Myometrial cell (primary cell): ENCODE measurements around the gene GREM2. TPM values are rescaled to one million over a fixed set of nuclear protein-coding genes. Genes with fewer than 3 reads are reported as not detected.

ENCODE experiments used
- total RNA-seq: library from RNA; depleted of rRNA; stranded (reverse); fragments of >200 nt; gene quantifications from 2 replicates; pipeline ENCODE4 v1.2.3, GENCODE V29; 2015

Gene GREM2
- total RNA-seq: not detected in 2 replicates

GRCh38 chr1:240611619-240612480, at the start of gene GREM2:
Gene GREM2 (minus strand): TSS chr1:240612155. CDS start chr1:240493475, 118,680 bp downstream.

